Endothelial cell of umbilical vein (primary cell): ENCODE measurements around the gene ATG7. TPM values are rescaled to one million over a fixed set of nuclear protein-coding genes. Genes with fewer than 3 reads are reported as not detected.

Experiments
- BruUV-seq: library from RNA; stranded (reverse); fragments of 400-500 nt; replicated peaks from 2 replicates; lab custom pipeline; 2021; lab: Mats Ljungman, UMichigan
- CTCF ChIA-PET: fragments of 300-600, 350-600 bp; sonication (Branson Sonifier 250); formaldehyde crosslinking; loops from one replicate; lab custom pipeline; 2021; ENCODE audit warnings: antibody characterized with exemption, inconsistent platforms; lab: Charles Lee
- POLR2A ChIA-PET: fragments of 300-600, 350-600 bp; sonication (Branson Sonifier 250); formaldehyde crosslinking; loops from one replicate; lab custom pipeline; 2021; ENCODE audit warnings: antibody characterized with exemption, inconsistent platforms; lab: Charles Lee
- DNase-seq: peaks from one replicate; pipeline ENCODE4 v3.0.0-alpha.2; 2011; ENCODE audit warnings: low read depth, low spot score
- FAIRE-seq: peaks from 2 replicates; lab custom pipeline; 2011; peaks lifted over from hg19 to GRCh38; lab: Jason Lieb, UNC
- H2AFZ ChIP-seq: 2 replicates; pipeline ENCODE4 v1.6.0; 2012; ENCODE audit warnings: low read depth, low read length, control low read depth, inconsistent platforms
- H3K27ac ChIP-seq: 2 replicates; pipeline ENCODE4 v1.5.1; 2011; ENCODE audit warnings: low read depth, mild to moderate bottlenecking, control low read depth, low read length, moderate library complexity; ENCODE audit not compliant: insufficient read depth
- H3K27me3 ChIP-seq, 2 experiments: 2 replicates each; pipeline versions ENCODE4 v1.6.0 to v1.6.1; 2011; ENCODE audit warnings: low read length in 2 of 2, mixed read lengths in 1 of 2; ENCODE audit not compliant: control insufficient read depth in 2 of 2, insufficient read depth in 2 of 2
- H3K36me3 ChIP-seq, 2 experiments: 2 replicates in 1 of 2; 3 replicates in 1 of 2; pipeline ENCODE4 v1.5.1; 2011; ENCODE audit warnings: low read length in 2 of 2, mild to moderate bottlenecking in 1 of 2, moderate library complexity in 1 of 2; ENCODE audit not compliant: control insufficient read depth in 2 of 2, insufficient read depth in 2 of 2; ENCODE audit errors: extremely low read depth in 1 of 2
- H3K4me1 ChIP-seq: 3 replicates; pipeline ENCODE4 v1.5.1; 2011; ENCODE audit warnings: mild to moderate bottlenecking, low read length; ENCODE audit not compliant: control insufficient read depth, insufficient read depth; ENCODE audit errors: extremely low read depth
- H3K4me2 ChIP-seq: 2 replicates; pipeline ENCODE4 v1.6.1; 2011; ENCODE audit warnings: low read length, control low read depth, mixed read lengths; ENCODE audit not compliant: insufficient read depth
- H3K4me3 ChIP-seq, 3 experiments: fragments of 200-600 bp in 1 of 3; sonication (generic), shearing (Covaris generic) in 1 of 3; replicated peaks in 1 of 3; 2 replicates each; pipeline ENCODE4 v1.5.1; 2011 to 2016; ENCODE audit warnings: control low read depth in 3 of 3, low read length in 3 of 3, mild to moderate bottlenecking in 2 of 3, inconsistent platforms in 1 of 3, low read depth in 1 of 3, moderate library complexity in 1 of 3; ENCODE audit not compliant: insufficient read depth in 1 of 3
- H3K79me2 ChIP-seq: 2 replicates; pipeline ENCODE4 v1.6.0; 2012; ENCODE audit warnings: low read length, inconsistent platforms; ENCODE audit not compliant: control insufficient read depth, insufficient read depth
- H3K9ac ChIP-seq: replicated peaks from 2 replicates; pipeline ENCODE3; 2011; ENCODE audit warnings: low read length, control low read depth; ENCODE audit not compliant: insufficient read depth; ENCODE audit errors: extremely low read depth
- H3K9me1 ChIP-seq: replicated peaks from 3 replicates; pipeline ENCODE4 v1.6.0; 2011; ENCODE audit warnings: mild to moderate bottlenecking, low read length; ENCODE audit not compliant: control insufficient read depth, insufficient read depth; ENCODE audit errors: extremely low read depth
- H3K9me3 ChIP-seq: replicated peaks from 2 replicates; pipeline ENCODE4 v1.5.1; 2012; ENCODE audit warnings: low read length, inconsistent platforms; ENCODE audit not compliant: control insufficient read depth, insufficient read depth
- H4K20me1 ChIP-seq: replicated peaks from 2 replicates; pipeline ENCODE3; 2011; ENCODE audit warnings: mild to moderate bottlenecking, low read length; ENCODE audit not compliant: control insufficient read depth, insufficient read depth; ENCODE audit errors: extremely low read depth
- EZH2 ChIP-seq: IDR thresholded peaks from 2 replicates; pipeline ENCODE4 v1.6.1; 2012; ENCODE audit warnings: borderline replicate concordance, low read depth, mild to moderate bottlenecking, moderate library complexity, low read length, inconsistent platforms; ENCODE audit not compliant: severe bottlenecking
- FOS ChIP-seq: IDR thresholded peaks from 2 replicates; pipeline ENCODE4 v1.6.1; 2011; ENCODE audit warnings: mild to moderate bottlenecking, low read length, moderate library complexity, borderline replicate concordance; ENCODE audit not compliant: insufficient read depth
- GATA2 ChIP-seq: IDR thresholded peaks from 2 replicates; pipeline ENCODE4 v1.7.0; 2011; ENCODE audit warnings: low read depth, mild to moderate bottlenecking, moderate library complexity, mixed read lengths, low read length; ENCODE audit not compliant: insufficient read length, insufficient read depth
- JUN ChIP-seq: IDR thresholded peaks from 2 replicates; pipeline ENCODE4 v1.6.1; 2011; ENCODE audit warnings: borderline replicate concordance, low read depth; ENCODE audit not compliant: insufficient read length, insufficient read depth
- MAX ChIP-seq: IDR thresholded peaks from 2 replicates; pipeline ENCODE4 v1.6.1; 2011; ENCODE audit not compliant: insufficient read depth, insufficient read length
- MYC ChIP-seq: IDR thresholded peaks from one replicate; pipeline ENCODE4 v1.6.1; 2011; ENCODE audit warnings: mild to moderate bottlenecking, low read depth, low read length
- POLR2A ChIP-seq: IDR thresholded peaks from 2 replicates; pipeline ENCODE4 v1.6.1; 2012; ENCODE audit warnings: low read depth, mild to moderate bottlenecking, control low read depth, low read length
- POLR2AphosphoS5 ChIP-seq: IDR thresholded peaks from 2 replicates; pipeline ENCODE4 v1.6.1; 2012; ENCODE audit warnings: low read depth, mild to moderate bottlenecking, control low read depth, low read length, moderate library complexity; ENCODE audit not compliant: insufficient read depth
- dilution Hi-C: fragments of 300-500 bp; cut with MboI; formaldehyde crosslinking; loops from one replicate; pipeline ENCODE4 v1.15.0; 2019; ENCODE audit warnings: low sequenced_read_pairs; ENCODE audit not compliant: extremely low pct_ligation_motif_present
- intact Hi-C: fragments of 100-400 bp; cut with micrococcal nuclease; formaldehyde crosslinking; loops from one replicate; pipeline ENCODE4 v1.10.0; 2022
- polyA plus RNA-seq, 4 experiments: library from polyadenylated mRNA; depleted of rRNA in 3 of 4; stranded (reverse) in 3 of 4; unstranded in 1 of 4; fragments of >200 nt; gene quantifications; 2 replicates each; pipeline versions ENCODE4 v1.2.1 to v1.2.3, GENCODE V29; 2011 to 2012; ENCODE audit warnings: missing spikeins in 1 of 4
- total RNA-seq: library from RNA; stranded (reverse); gene quantifications from 2 replicates; pipeline ENCODE4 v1.2.3, GENCODE V29; 2021
- TF ChIP-seq, protein P1 (sequence below), 2 donors: IDR thresholded peaks; 1 replicate in 1 of 2; 2 replicates in 1 of 2; pipeline ENCODE4 v1.5.1; 2011; ENCODE audit warnings: low read length in 2 of 2, mild to moderate bottlenecking in 2 of 2, moderate library complexity in 2 of 2, control low read depth in 1 of 2, inconsistent platforms in 1 of 2, low read depth in 1 of 2; ENCODE audit not compliant: insufficient read depth in 1 of 2; ENCODE audit errors: extremely low read depth in 1 of 2

Gene ATG7
- total and polyA plus RNA-seq, 2 donors (not counting 3 experiments of a cell fraction or from before 2014, with no cell fraction given) = 30.8 to 48.3 TPM

- Histone ChIP-seq H3K9ac (no peak overlapping the region), H3K27ac (no peak overlapping the region), H3K9me3 (no peaks in the 10 kb centered on the region), H3K79me2 (peaks cover 21% of the 10 kb centered on the region), H4K20me1 (no peaks in the 10 kb centered on the region), H3K9me1 (no peaks in the 10 kb centered on the region), H2AFZ (no peak overlapping the region), H3K36me3 (peaks cover 0 to 7% of the 10 kb centered on the region in 2 experiments), H3K27me3 (no peaks in the 10 kb centered on the region), H3K4me2 (no peak overlapping the region), H3K4me1 (peaks cover 38% of the 10 kb centered on the region), H3K4me3 (no peak overlapping the region)
- ChIA-PET POLR2A (no interaction called here), CTCF (interaction anchor here (0.9 kb wide), 1 partner anchor 49 kb away, joined by 3 read pairs; no protein-coding TSS in a partner anchor)
- DNase-seq = no peak
- dilution Hi-C loops = no loop called here
- no TSS peak for BruUV-seq
- intact Hi-C loops = no loop called here
- TF ChIP-seq GATA2 (no peak), EZH2 (no peak)
- TF ChIP-seq, protein P1, sequence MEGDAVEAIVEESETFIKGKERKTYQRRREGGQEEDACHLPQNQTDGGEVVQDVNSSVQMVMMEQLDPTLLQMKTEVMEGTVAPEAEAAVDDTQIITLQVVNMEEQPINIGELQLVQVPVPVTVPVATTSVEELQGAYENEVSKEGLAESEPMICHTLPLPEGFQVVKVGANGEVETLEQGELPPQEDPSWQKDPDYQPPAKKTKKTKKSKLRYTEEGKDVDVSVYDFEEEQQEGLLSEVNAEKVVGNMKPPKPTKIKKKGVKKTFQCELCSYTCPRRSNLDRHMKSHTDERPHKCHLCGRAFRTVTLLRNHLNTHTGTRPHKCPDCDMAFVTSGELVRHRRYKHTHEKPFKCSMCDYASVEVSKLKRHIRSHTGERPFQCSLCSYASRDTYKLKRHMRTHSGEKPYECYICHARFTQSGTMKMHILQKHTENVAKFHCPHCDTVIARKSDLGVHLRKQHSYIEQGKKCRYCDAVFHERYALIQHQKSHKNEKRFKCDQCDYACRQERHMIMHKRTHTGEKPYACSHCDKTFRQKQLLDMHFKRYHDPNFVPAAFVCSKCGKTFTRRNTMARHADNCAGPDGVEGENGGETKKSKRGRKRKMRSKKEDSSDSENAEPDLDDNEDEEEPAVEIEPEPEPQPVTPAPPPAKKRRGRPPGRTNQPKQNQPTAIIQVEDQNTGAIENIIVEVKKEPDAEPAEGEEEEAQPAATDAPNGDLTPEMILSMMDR (IDR thresholded peaks at IDR 0.05; ENCODE audit: extremely low read depth in 1 of 2, insufficient read depth in 1 of 2, low read depth in 1 of 2, low read length in 2 of 2) = no peak
- no peak for FAIRE-seq
Observed at GRCh38 chr3:11285471-11285870, 13.3 kb downstream of the ATG7 start.

DNA sequence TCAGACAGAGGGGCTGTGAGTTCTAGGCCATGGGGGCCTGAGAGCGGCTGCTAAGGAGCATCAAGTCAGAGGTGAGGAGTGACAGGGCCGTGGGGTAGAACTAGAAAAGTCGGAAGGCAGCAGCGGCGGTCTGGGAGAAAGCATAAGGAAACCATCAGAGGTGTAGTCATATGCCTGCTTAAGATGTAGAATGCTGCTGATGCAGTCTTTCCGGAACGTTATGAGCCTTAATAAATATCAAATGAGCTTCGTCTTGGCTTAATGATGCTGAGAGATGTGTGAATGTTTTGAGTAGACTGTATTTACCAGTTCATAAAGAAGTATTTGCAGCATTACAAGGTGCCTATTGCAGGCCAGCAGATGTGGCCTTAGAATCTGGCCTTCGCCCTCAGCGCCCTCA is 15.2 kb downstream of the ATG7 start:
- no peak for DNase-seq
- Histone ChIP-seq H3K4me3 (no peak overlapping the region), H3K4me2 (peak overlapping the region; percentile 89), H3K9me1 (no peaks in the 10 kb centered on the region), H3K4me1 (peaks cover 50% of the 10 kb centered on the region), H2AFZ (no peak overlapping the region), H3K27ac (peak overlapping the region; percentile 98), H3K27me3 (no peaks in the 10 kb centered on the region), H4K20me1 (no peaks in the 10 kb centered on the region), H3K36me3 (peaks cover 0 to 3% of the 10 kb centered on the region in 2 experiments), H3K79me2 (peaks cover 28% of the 10 kb centered on the region), H3K9ac (peak overlapping the region; percentile 90), H3K9me3 (no peaks in the 10 kb centered on the region)
- intact Hi-C loops (no loop called here), dilution Hi-C loops (no loop called here)
- POLR2A ChIA-PET = interaction anchor here (1.2 to 2.3 kb wide), 3 partner anchors 8 to 19 kb away, joined by 3 to 13 read pairs (median 6); partner anchors contain the start of gene ATG7
- BruUV-seq = no TSS peak
- CTCF ChIA-PET = interaction anchor here (0.7 to 3.8 kb wide), 7 partner anchors 9 to 226 kb away, joined by 3 to 35 read pairs (median 4); partner anchors contain the start of gene ATG7
- TF ChIP-seq JUN (no peak), FOS (no peak), MYC (no peak), MAX (no peak), EZH2 (no peak), GATA2 (no peak), POLR2A (no peak), POLR2AphosphoS5 (no peak)
- TF ChIP-seq, protein P1 (IDR thresholded peaks at IDR 0.05; ENCODE audit: extremely low read depth in 1 of 2, insufficient read depth in 1 of 2, low read depth in 1 of 2, low read length in 2 of 2) = no peak
- peak; percentile 15 for FAIRE-seq
